Amniotic stem cell (primary cell): ENCODE results near the gene SLC22A12.

Source experiments
- DNase-seq: peaks from one replicate; lab custom pipeline; 2025; lab: John Stamatoyannopoulos, UW

The SLC22A12 gene

DNA sequence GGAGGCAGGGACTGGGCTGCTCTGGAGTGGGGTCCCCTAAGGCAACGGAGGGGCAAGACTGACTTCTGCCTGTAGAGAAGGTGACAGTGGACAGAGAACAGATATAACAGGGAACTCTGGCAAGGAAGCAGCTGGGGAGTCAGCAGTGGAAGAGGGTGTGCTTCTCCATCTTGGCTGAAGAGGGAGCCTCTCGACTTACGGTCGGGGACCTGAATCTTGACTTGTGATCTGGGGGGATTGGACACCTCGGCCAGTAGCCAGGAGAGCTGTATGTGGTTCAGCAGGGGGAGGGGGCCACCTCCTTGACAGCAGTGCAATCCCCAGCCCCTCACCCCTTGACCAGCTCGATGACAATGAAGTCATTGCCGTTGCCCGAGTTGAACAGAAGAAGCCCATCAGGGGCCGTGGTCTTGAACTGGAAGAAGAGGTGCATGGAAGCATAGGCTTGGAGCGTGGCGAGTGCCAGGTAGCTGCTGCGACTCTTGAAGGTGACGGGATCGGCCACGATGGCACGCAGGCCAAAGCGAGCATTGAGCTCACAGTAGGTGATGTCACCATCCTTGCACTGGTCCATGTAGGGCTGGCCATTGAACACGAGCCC, 60.0 kb downstream of the SLC22A12 start:
- DNase-seq: no peak
